DOHH2 (cell line): Measurements from ENCODE around the gene NAALADL2.

Source experiments
- CTCF ChIP-seq: fragments of 200-600 bp; sonication (generic); IDR thresholded peaks from one replicate; pipeline ENCODE4 v1.5.1; 2014; ENCODE audit warnings: antibody characterized with exemption, mild to moderate bottlenecking, low read depth, low read length; ENCODE audit not compliant: poor library complexity, severe bottlenecking
- EZH2phosphoT487 ChIP-seq: fragments of 200-600 bp; sonication (generic); IDR thresholded peaks from 2 replicates; pipeline ENCODE4 v1.6.1; 2017; ENCODE audit warnings: borderline replicate concordance, mild to moderate bottlenecking, antibody characterized with exemption, low read length, moderate library complexity, mixed read lengths

GRCh38 chr3:175535351-175535750, 676.2 kb downstream of the NAALADL2 start:
- TF ChIP-seq CTCF (no peak), EZH2phosphoT487 (no peak)
